Neural crest cell (in vitro differentiated cells): Measurements from ENCODE around the gene DISC1. TPM values are rescaled to one million over a fixed set of nuclear protein-coding genes. Genes with fewer than 3 reads are reported as not detected.

Source experiments
- DNase-seq: peaks from one replicate; pipeline ENCODE4 v3.0.0; 2021; ENCODE audit warnings: low read depth, mixed read lengths, low spot score
- H3K27ac Mint-ChIP-seq: one replicate; pipeline ENCODE4 v1.8.0; 2021; ENCODE audit warnings: mild to moderate bottlenecking, mixed read lengths; ENCODE audit not compliant: unreplicated experiment
- H3K27me3 Mint-ChIP-seq: 2 replicates; pipeline ENCODE4 v1.8.0; 2021; ENCODE audit warnings: low read depth, mild to moderate bottlenecking, mixed read lengths
- H3K36me3 Mint-ChIP-seq: 2 replicates; pipeline ENCODE4 v1.8.0; 2021; ENCODE audit warnings: low read depth, mild to moderate bottlenecking, mixed read lengths
- H3K4me1 Mint-ChIP-seq: 2 replicates; pipeline ENCODE4 v1.8.0; 2021; ENCODE audit warnings: mixed read lengths
- H3K4me3 Mint-ChIP-seq: one replicate; pipeline ENCODE4 v1.8.0; 2021; ENCODE audit warnings: mild to moderate bottlenecking, mixed read lengths
- H3K9me3 Mint-ChIP-seq: 2 replicates; pipeline ENCODE4 v1.8.0; 2021; ENCODE audit warnings: mixed read lengths
- CTCF ChIP-seq: fragments of 200-600 bp; sonication (generic); conservative IDR thresholded peaks from 2 replicates; pipeline ENCODE4 v1.5.0; 2021; ENCODE audit warnings: antibody characterized with exemption, mild to moderate bottlenecking
- total RNA-seq: library from RNA; stranded (reverse); gene quantifications from 2 replicates; pipeline ENCODE4 v1.2.1, GENCODE V29; 2021

The DISC1 gene
- total RNA-seq, 1 donor from 2014 or later: 13.7 TPM

GRCh38 chr1:231924180-231924579 lies 297.6 kb downstream of the DISC1 start:
- no peak for TF ChIP-seq CTCF
- Mint-ChIP-seq H3K9me3 (no peaks in the 10 kb centered on the region), H3K36me3 (no peaks in the 10 kb centered on the region), H3K27ac (peak overlapping the region; percentile 92), H3K4me3 (peak overlapping the region; percentile 52), H3K27me3 (no peaks in the 10 kb centered on the region), H3K4me1 (peaks cover 72% of the 10 kb centered on the region)
- DNase-seq: peak; percentile 53

- peak overlapping the region; percentile 75 for H3K27ac Mint-ChIP-seq
- no peaks in the 10 kb centered on the region for H3K9me3 Mint-ChIP-seq
- no peak for DNase-seq
- no peak for TF ChIP-seq CTCF
- peaks cover 72% of the 10 kb centered on the region for H3K4me1 Mint-ChIP-seq
- H3K4me3 Mint-ChIP-seq: no peak overlapping the region
- no peaks in the 10 kb centered on the region for H3K36me3 Mint-ChIP-seq
- no peaks in the 10 kb centered on the region for H3K27me3 Mint-ChIP-seq
These were observed 299.3 kb downstream of the DISC1 start for GRCh38 chr1:231925864-231926263.

- no peaks in the 10 kb centered on the region for H3K9me3 Mint-ChIP-seq
- no peaks in the 10 kb centered on the region for H3K27me3 Mint-ChIP-seq
- H3K27ac Mint-ChIP-seq: no peak overlapping the region
- peaks cover 72% of the 10 kb centered on the region for H3K4me1 Mint-ChIP-seq
- no peak for DNase-seq
- no peaks in the 10 kb centered on the region for H3K36me3 Mint-ChIP-seq
- H3K4me3 Mint-ChIP-seq: no peak overlapping the region
- no peak for TF ChIP-seq CTCF
These were observed 299.8 kb downstream of the DISC1 start for GRCh38 chr1:231926340-231926739.

GRCh38 chr1:231926933-231927332 lies 300.3 kb downstream of the DISC1 start:
- Mint-ChIP-seq H3K4me3 (no peak overlapping the region), H3K27me3 (no peaks in the 10 kb centered on the region), H3K4me1 (peaks cover 69% of the 10 kb centered on the region)

GRCh38 chr1:231927431-231927830 lies 300.8 kb downstream of the DISC1 start:
- TF ChIP-seq CTCF: no peak
- Mint-ChIP-seq H3K4me1 (peaks cover 64% of the 10 kb centered on the region), H3K27me3 (no peaks in the 10 kb centered on the region), H3K27ac (no peak overlapping the region), H3K9me3 (no peaks in the 10 kb centered on the region), H3K4me3 (no peak overlapping the region), H3K36me3 (no peaks in the 10 kb centered on the region)
- no peak for DNase-seq

More at GRCh38 chr1:231926933-231927332, 300.3 kb downstream of the DISC1 start:
- no peak for DNase-seq
- TF ChIP-seq CTCF: no peak
- Mint-ChIP-seq H3K36me3 (no peaks in the 10 kb centered on the region), H3K9me3 (no peaks in the 10 kb centered on the region), H3K27ac (no peak overlapping the region)

GRCh38 chr1:231929311-231929710 lies 302.7 kb downstream of the DISC1 start:
- no peak for DNase-seq
- Mint-ChIP-seq H3K4me3 (peak overlapping the region; percentile 35), H3K36me3 (no peaks in the 10 kb centered on the region), H3K27ac (peak overlapping the region; percentile 60), H3K9me3 (no peaks in the 10 kb centered on the region), H3K4me1 (peaks cover 59% of the 10 kb centered on the region), H3K27me3 (no peaks in the 10 kb centered on the region)
- TF ChIP-seq CTCF: no peak
